BLaER1 (cell line): ENCODE data around the gene VWA1.
A peak's percentile ranks its signal among the peaks of the same experiment; 100 is the strongest.
"Not testable (repeated sequence)": the region's sequence is repeated elsewhere in the genome, so short reads cannot be mapped to it uniquely, and the experiment has no call there.

Experiments
- H3K27ac ChIP-seq: shearing (Covaris generic); formaldehyde crosslinking; 2 replicates; pipeline ENCODE4 v1.8.1; 2022
- H3K27me3 ChIP-seq: shearing (Covaris generic); formaldehyde crosslinking; 2 replicates; pipeline ENCODE4 v1.8.1; 2022
- H3K36me3 ChIP-seq: shearing (Covaris generic); formaldehyde crosslinking; 2 replicates; pipeline ENCODE4 v1.8.1; 2022
- H3K4me1 ChIP-seq: shearing (Covaris generic); formaldehyde crosslinking; 2 replicates; pipeline ENCODE4 v1.8.1; 2022
- H3K4me2 ChIP-seq: shearing (Covaris generic); formaldehyde crosslinking; 2 replicates; pipeline ENCODE4 v1.8.1; 2022
- H3K4me3 ChIP-seq: shearing (Covaris generic); formaldehyde crosslinking; 2 replicates; pipeline ENCODE4 v1.8.1; 2022
- H3K9ac ChIP-seq: shearing (Covaris generic); formaldehyde crosslinking; 2 replicates; pipeline ENCODE4 v1.8.1; 2022
- H3K9me3 ChIP-seq: shearing (Covaris generic); formaldehyde crosslinking; 2 replicates; pipeline ENCODE4 v1.8.1; 2022
- H4K20me1 ChIP-seq: shearing (Covaris generic); formaldehyde crosslinking; 2 replicates; pipeline ENCODE4 v1.8.1; 2022
- Cebpa-rat ChIP-seq: shearing (Covaris generic); IDR thresholded peaks from 2 replicates; pipeline ENCODE4 v1.8.1; 2022

VWA1 gene

GRCh38 chr1:1483714-1484113 is 48.2 kb downstream of the VWA1 start:
- H3K4me1 ChIP-seq, result peaks cover 21% of the 10 kb centered on the region
- H3K36me3 ChIP-seq, result peaks cover 84% of the 10 kb centered on the region
- no peak for TF ChIP-seq Cebpa-rat
- peaks cover 34% of the 10 kb centered on the region for H4K20me1 ChIP-seq
- peak overlapping the region; percentile 53 for H3K4me2 ChIP-seq
- H3K4me3 ChIP-seq, result no peak overlapping the region
- no peaks in the 10 kb centered on the region for H3K27me3 ChIP-seq
- no peaks in the 10 kb centered on the region for H3K9me3 ChIP-seq
- H3K9ac ChIP-seq, result no peak overlapping the region
- no peak overlapping the region for H3K27ac ChIP-seq

- Histone ChIP-seq H4K20me1 (peaks cover 34% of the 10 kb centered on the region), H3K36me3 (peaks cover 85% of the 10 kb centered on the region), H3K4me1 (peaks cover 21% of the 10 kb centered on the region), H3K4me2 (peak overlapping the region; percentile 53)
- H3K27ac ChIP-seq, H3K27me3 ChIP-seq, H3K9ac ChIP-seq, H3K4me3 ChIP-seq, H3K9me3 ChIP-seq: not testable (repeated sequence)
Observed at GRCh38 chr1:1484976-1485750, 49.7 kb downstream of the VWA1 start.

- not testable (repeated sequence) for H3K4me2 ChIP-seq, H3K27me3 ChIP-seq, H3K27ac ChIP-seq, H3K9ac ChIP-seq, H3K4me3 ChIP-seq, H3K9me3 ChIP-seq
- Histone ChIP-seq H3K4me1 (peaks cover 21% of the 10 kb centered on the region), H4K20me1 (peaks cover 34% of the 10 kb centered on the region), H3K36me3 (peaks cover 85% of the 10 kb centered on the region)
Observed at GRCh38 chr1:1485755-1486317, 50.3 kb downstream of the VWA1 start.

- H3K4me2 ChIP-seq, result no peak overlapping the region
- H4K20me1 ChIP-seq, result peaks cover 32% of the 10 kb centered on the region
- no peak overlapping the region for H3K27ac ChIP-seq
- peaks cover 92% of the 10 kb centered on the region for H3K36me3 ChIP-seq
- H3K9me3 ChIP-seq, result 0 out of 2 replicates have a peak, but pooled peaks cover 4% of the 10 kb centered on the region
- H3K27me3 ChIP-seq, result no peaks in the 10 kb centered on the region
- H3K4me3 ChIP-seq, result no peak overlapping the region
- H3K9ac ChIP-seq, result no peak overlapping the region
- TF ChIP-seq Cebpa-rat, result no peak
- peaks cover 21% of the 10 kb centered on the region for H3K4me1 ChIP-seq
Observed at GRCh38 chr1:1487701-1488100, 52.2 kb downstream of the VWA1 start.

GRCh38 chr1:1489231-1489630 is 53.7 kb downstream of the VWA1 start:
- H3K27me3 ChIP-seq, result no peaks in the 10 kb centered on the region
- TF ChIP-seq Cebpa-rat, result no peak
- H3K9me3 ChIP-seq, result 0 out of 2 replicates have a peak, but pooled peaks cover 13% of the 10 kb centered on the region
- peaks cover 17% of the 10 kb centered on the region for H4K20me1 ChIP-seq
- H3K9ac ChIP-seq, result no peak overlapping the region
- H3K27ac ChIP-seq, result no peak overlapping the region
- H3K4me3 ChIP-seq, result no peak overlapping the region
- H3K4me1 ChIP-seq, result peaks cover 15% of the 10 kb centered on the region
- H3K36me3 ChIP-seq, result peaks cover 92% of the 10 kb centered on the region
- H3K4me2 ChIP-seq, result no peak overlapping the region

GRCh38 chr1:1489861-1490260 is 54.4 kb downstream of the VWA1 start:
- peaks cover 96% of the 10 kb centered on the region for H3K36me3 ChIP-seq

GRCh38 chr1:1490633-1491230 is 55.2 kb downstream of the VWA1 start:
- Histone ChIP-seq H3K27ac (no peak overlapping the region), H3K36me3 (peaks cover 99% of the 10 kb centered on the region), H3K4me3 (no peak overlapping the region), H3K9ac (no peak overlapping the region), H3K9me3 (0 out of 2 replicates have a peak, but pooled peaks cover 13% of the 10 kb centered on the region), H3K4me1 (no peaks in the 10 kb centered on the region), H3K4me2 (no peak overlapping the region), H4K20me1 (peaks cover 4% of the 10 kb centered on the region; the same call in 1 of the 2 replicates), H3K27me3 (no peaks in the 10 kb centered on the region)
- no peak for TF ChIP-seq Cebpa-rat

More at GRCh38 chr1:1489861-1490260, 54.4 kb downstream of the VWA1 start:
- H3K4me1 ChIP-seq, result peaks cover 9% of the 10 kb centered on the region; the same call in 1 of the 2 replicates
- TF ChIP-seq Cebpa-rat, result no peak
- H3K9me3 ChIP-seq, result 0 out of 2 replicates have a peak, but pooled peaks cover 13% of the 10 kb centered on the region
- H3K9ac ChIP-seq, result no peak overlapping the region
- H3K4me2 ChIP-seq, result no peak overlapping the region
- peaks cover 12% of the 10 kb centered on the region; the same call in 1 of the 2 replicates for H4K20me1 ChIP-seq
- no peaks in the 10 kb centered on the region for H3K27me3 ChIP-seq
- no peak overlapping the region for H3K4me3 ChIP-seq
- H3K27ac ChIP-seq, result no peak overlapping the region

- H3K27ac ChIP-seq, result no peak overlapping the region
- no peaks in the 10 kb centered on the region for H3K27me3 ChIP-seq
- H3K9me3 ChIP-seq, result 0 out of 2 replicates have a peak, but pooled peaks cover 13% of the 10 kb centered on the region
- H3K9ac ChIP-seq, result no peak overlapping the region
- no peaks in the 10 kb centered on the region for H4K20me1 ChIP-seq
- no peak overlapping the region for H3K4me2 ChIP-seq
- H3K4me3 ChIP-seq, result no peak overlapping the region
- H3K4me1 ChIP-seq, result no peaks in the 10 kb centered on the region
- peaks cover 97% of the 10 kb centered on the region for H3K36me3 ChIP-seq
- TF ChIP-seq Cebpa-rat, result no peak
Observed at GRCh38 chr1:1491601-1492000, 56.1 kb downstream of the VWA1 start.
